Left kidney (tissue), 2 donors: ENCODE results near the gene SULT2B1. TPM values are rescaled to one million over a fixed set of nuclear protein-coding genes. Genes with fewer than 3 reads are reported as not detected.
"Not testable (repeated sequence)": the region's sequence is repeated elsewhere in the genome, so short reads cannot be mapped to it uniquely, and the experiment has no call there.

Source experiments
- DNase-seq: peaks from one replicate; pipeline ENCODE4 v3.0.0-alpha.2; 2013
- polyA plus RNA-seq: library from polyadenylated mRNA; unstranded; fragments of 120-200 nt; gene quantifications from one replicate; pipeline ENCODE4 v1.2.1, GENCODE V29; 2013; ENCODE audit not compliant: insufficient read length

Gene SULT2B1
- polyA plus RNA-seq, 1 donor, result 0.38 TPM

DNA sequence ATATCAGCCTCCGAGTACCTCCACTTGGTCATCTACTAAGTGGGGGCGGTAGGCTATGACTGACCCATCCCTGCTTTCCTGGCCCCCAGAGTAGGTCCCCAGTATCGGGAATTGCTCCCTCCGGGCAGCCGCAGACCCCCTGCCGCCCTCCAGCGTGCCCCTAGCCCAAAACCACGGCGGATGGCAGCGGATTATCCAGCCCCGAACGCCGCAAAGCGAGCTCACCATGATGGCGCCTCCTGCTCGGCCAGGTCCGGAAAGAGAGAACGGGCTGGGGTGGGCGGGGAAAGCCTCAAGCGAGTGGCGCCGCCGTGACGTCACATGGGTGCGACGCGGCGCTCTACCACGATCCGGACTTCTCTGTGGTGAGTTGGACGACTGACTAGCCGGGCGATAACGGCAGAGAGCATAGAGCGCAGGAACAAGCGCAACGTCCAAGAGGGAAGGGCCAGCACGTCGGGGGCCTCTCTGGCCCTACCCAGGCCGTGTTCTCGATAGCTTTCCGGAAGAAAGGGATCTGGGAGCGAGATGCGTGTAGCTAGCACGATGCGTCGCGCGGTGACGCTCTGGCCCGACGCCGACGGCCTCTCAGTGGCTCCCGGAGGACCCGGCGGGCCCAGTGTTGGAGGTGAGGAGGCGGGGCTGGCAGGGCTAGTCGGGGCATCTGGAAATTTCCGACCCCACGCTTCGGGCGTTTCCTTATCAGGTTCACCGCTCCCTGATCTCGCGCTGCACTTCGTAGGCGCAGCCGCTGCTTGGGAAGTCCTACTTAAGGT is 67.1 kb downstream of the SULT2B1 start, which contains the start of the genes RPL18 and SPHK2:
TSS of gene RPL18 (minus strand) at position 263 of the 776 bp plus-strand sequence. CDS start at position 228, 35 bp downstream.
TSS of gene SPHK2 (plus strand) at position 591 of the 776 bp plus-strand sequence. CDS start 1,009 bp downstream, outside the sequence.
- DNase-seq, result peak; percentile 98

GRCh38 chr19:48619692-48620585 is 68.0 kb downstream of the SULT2B1 start:
- DNase-seq, result no peak

- DNase-seq, result no peak
Measured at GRCh38 chr19:48623556-48624066, 71.6 kb downstream of the SULT2B1 start.

GRCh38 chr19:48624067-48624594 is 72.2 kb downstream of the SULT2B1 start:
- peak; percentile 97 for DNase-seq

- DNase-seq, result no peak
Measured at GRCh38 chr19:48624791-48625723, 73.1 kb downstream of the SULT2B1 start.

- no peak for DNase-seq
Measured at GRCh38 chr19:48625891-48626327, 73.9 kb downstream of the SULT2B1 start.

DNA sequence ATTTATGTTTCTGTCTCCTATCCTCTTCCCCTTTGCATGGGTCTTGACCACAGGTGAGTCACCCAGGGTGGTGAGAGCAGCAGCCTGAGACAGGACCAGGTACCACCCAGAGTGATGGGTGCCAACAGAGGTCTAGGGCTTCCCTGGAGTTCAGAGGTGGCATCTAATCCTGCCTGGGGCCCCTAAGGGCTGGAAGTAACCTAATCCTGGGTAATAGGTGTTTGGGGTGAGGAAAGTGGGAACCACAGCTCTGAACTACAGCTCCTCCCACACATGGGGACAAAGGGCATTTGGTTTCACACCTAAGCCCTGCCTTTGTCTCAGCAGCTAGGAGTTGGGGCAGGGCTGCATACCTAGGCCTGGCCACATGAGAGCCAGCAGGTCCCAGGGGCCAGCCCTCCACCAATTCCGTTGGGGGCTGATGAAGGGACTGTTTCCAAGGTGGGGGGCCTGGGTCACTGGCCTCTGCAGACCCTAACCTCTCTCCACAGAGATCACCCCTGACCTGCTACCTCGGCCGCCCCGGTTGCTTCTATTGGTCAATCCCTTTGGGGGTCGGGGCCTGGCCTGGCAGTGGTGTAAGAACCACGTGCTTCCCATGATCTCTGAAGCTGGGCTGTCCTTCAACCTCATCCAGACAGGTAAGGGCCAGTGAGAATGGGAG is 75.4 kb downstream of the SULT2B1 start:
- DNase-seq, result no peak

GRCh38 chr19:48627865-48628314 is 75.9 kb downstream of the SULT2B1 start:
- no peak for DNase-seq

- no peak for DNase-seq
Measured at GRCh38 chr19:48628486-48629296, 76.7 kb downstream of the SULT2B1 start.

DNA sequence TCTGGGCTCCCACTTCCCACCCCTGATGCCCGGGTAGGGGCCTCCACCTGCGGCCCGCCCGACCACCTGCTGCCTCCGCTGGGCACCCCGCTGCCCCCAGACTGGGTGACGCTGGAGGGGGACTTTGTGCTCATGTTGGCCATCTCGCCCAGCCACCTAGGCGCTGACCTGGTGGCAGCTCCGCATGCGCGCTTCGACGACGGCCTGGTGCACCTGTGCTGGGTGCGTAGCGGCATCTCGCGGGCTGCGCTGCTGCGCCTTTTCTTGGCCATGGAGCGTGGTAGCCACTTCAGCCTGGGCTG is 77.3 kb downstream of the SULT2B1 start:
- no peak for DNase-seq

DNA sequence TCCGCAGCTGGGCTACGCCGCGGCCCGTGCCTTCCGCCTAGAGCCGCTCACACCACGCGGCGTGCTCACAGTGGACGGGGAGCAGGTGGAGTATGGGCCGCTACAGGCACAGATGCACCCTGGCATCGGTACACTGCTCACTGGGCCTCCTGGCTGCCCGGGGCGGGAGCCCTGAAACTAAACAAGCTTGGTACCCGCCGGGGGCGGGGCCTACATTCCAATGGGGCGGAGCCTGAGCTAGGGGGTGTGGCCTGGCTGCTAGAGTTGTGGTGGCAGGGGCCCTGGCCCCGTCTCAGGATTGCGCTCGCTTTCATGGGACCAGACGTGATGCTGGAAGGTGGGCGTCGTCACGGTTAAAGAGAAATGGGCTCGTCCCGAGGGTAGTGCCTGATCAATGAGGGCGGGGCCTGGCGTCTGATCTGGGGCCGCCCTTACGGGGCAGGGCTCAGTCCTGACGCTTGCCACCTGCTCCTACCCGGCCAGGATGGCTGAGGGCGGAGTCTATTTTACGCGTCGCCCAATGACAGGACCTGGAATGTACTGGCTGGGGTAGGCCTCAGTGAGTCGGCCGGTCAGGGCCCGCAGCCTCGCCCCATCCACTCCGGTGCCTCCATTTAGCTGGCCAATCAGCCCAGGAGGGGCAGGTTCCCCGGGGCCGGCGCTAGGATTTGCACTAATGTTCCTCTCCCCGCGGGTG is 77.8 kb downstream of the SULT2B1 start:
- DNase-seq, result no peak

DNA sequence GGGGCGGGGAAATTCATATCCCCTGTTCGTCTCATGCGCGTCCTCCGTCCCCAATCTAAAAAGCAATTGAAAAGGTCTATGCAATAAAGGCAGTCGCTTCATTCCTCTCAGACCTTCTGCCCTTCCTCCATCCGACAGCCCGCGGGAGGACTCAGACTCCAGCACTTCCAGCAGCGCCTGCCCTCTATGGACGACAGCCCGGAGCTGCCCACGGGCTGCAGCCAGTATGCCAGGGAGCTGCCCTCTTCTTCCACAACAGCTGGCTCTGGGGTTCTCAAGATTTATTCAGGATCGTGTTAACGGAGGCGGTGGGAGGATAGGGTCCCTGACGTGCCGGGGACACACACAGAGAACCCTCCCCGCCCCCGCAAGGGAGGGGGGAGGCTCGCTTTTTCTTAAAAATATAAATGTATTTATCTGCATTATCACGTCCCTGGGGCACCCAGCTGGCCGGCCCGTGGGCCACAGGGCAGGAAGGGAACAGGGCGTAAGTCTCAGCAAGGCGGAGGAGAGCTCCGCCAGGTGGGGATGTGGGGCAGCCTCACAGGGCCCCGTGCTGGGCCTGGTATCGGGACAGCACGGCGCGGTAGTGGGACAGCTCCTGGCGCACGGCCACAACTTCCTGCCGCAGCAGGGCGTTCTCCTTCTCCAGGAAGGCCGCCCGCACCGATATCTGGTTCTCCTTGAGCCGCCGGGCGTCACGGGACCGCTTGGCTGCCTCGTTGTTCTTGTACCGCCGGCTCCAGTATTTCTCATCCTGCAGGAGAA is 78.5 kb downstream of the SULT2B1 start:
- DNase-seq, result no peak

DNA sequence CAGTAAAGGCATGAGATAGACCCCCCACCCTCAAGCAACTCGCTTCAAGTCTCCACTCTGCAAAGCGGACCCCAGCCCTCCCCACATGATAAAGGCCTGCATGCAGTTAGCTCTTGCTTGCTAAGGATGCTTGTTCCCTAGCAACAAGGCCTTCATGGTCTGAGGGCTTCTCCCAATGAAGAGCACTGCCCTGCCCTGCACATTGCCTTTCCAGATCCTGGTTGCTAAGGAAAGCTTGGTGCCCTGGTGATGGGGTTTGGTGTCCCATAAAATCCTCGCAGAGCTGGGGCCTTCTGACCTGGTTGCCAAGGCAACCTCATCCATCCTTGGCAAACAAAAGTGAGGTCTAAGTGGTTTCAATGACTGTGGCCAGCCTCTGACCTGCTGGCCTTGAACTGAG is 79.3 kb downstream of the SULT2B1 start:
- DNase-seq, result no peak

- not testable (repeated sequence) for DNase-seq
Measured at GRCh38 chr19:48632286-48632685, 80.3 kb downstream of the SULT2B1 start.

- DNase-seq, result no peak
Measured at GRCh38 chr19:48632692-48633147, 80.7 kb downstream of the SULT2B1 start.

DNA sequence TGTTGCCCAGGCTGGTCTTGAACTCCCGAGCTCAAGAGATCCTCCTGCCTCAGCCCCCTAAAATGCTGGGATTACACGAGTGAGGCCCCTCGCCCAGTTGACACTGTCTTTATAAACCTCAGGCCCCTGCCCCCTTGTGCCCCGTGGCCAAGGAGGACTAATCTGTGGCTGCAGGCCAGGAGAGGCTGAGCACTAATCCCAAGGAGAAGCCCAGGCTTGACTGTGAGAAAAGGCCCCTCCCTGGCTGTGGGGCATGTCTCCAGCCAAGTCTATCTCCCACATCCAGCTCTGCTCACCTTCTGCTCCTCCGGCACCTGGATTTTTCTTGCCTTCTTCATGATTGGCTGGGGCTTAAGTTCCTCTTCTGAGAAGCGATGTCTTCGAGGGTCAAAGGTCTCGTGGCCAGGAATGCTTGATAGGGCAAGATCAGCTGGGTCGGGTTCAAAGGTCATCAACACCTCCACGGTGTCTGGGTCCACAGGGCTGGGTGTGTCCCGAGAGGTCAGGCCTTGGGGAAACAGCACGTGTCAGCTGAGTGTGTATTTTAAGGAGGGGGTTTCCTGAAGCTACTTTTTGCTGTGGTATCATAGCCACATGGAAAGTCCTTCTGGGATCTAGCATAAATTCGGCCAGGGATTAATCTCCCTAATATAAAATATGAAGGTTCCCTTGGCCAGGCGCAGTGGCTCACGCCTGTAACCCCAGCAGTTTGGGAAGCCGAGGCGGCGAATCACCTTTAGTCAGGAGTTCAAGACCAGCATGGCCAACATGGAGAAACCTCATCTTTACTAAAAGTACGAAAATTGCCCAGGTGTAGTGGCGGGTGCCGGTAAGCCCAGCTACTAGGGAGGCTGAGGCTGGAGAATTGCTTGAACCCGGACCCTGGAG is 81.4 kb downstream of the SULT2B1 start:
- DNase-seq, result no peak

- DNase-seq, result no peak
Measured at GRCh38 chr19:48634036-48634342, 82.0 kb downstream of the SULT2B1 start.
